ENCODE results near the gene LBX2.
"Not testable (repeated sequence)": the region's sequence is repeated elsewhere in the genome, so short reads cannot be mapped to it uniquely, and the experiment has no call there.

DNA sequence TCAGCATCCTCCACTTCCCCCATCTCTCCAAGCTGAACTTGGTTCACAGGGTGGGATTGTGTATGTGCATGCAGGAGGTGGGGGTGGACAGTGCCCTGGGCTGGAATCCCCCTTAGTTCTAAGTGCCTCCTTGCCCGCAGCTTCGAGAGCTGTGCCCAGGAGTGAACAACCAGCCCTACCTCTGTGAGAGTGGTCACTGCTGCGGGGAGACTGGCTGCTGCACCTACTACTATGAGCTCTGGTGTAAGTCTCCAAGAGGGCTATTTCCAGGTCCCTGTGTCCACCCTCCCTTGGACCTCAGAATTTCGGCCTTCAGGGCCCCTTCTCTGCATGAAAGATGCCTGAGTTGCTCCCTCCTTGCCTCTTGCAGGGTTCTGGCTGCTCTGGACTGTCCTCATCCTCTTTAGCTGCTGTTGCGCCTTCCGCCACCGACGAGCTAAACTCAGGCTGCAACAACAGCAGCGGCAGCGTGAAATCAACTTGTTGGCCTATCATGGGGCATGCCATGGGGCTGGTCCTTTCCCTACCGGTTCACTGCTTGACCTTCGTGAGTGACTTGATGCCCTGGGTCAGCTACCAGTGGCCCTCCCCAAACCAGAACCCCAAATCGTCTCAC is 39.8 kb downstream of the LBX2 start:
- TF ChIP-seq, protein P1, sequence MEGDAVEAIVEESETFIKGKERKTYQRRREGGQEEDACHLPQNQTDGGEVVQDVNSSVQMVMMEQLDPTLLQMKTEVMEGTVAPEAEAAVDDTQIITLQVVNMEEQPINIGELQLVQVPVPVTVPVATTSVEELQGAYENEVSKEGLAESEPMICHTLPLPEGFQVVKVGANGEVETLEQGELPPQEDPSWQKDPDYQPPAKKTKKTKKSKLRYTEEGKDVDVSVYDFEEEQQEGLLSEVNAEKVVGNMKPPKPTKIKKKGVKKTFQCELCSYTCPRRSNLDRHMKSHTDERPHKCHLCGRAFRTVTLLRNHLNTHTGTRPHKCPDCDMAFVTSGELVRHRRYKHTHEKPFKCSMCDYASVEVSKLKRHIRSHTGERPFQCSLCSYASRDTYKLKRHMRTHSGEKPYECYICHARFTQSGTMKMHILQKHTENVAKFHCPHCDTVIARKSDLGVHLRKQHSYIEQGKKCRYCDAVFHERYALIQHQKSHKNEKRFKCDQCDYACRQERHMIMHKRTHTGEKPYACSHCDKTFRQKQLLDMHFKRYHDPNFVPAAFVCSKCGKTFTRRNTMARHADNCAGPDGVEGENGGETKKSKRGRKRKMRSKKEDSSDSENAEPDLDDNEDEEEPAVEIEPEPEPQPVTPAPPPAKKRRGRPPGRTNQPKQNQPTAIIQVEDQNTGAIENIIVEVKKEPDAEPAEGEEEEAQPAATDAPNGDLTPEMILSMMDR (IDR thresholded peaks at IDR 0.05): not testable (repeated sequence)
- TF ChIP-seq POLR2AphosphoS5 (IDR thresholded peaks at IDR 0.05): not testable (repeated sequence)
